Gastrocnemius medialis (tissue), 4 donors: ENCODE measurements around the gene SIAH3. TPM values are rescaled to one million over a fixed set of nuclear protein-coding genes. Genes with fewer than 3 reads are reported as not detected.

Source experiments
- ATAC-seq, 2 donors: fragments of 150-250 bp; one replicate each; pipeline ENCODE4 v1.9.1; 2016
- DNase-seq, 2 donors: peaks; one replicate each; pipeline ENCODE4 v3.0.0-alpha.2; 2019
- H3K27ac ChIP-seq, 4 donors: fragments of 200-600 bp; sonication (generic); 1 replicate in 1 of 4; 2 replicates in 3 of 4; pipeline ENCODE4 v1.5.1; 2016 to 2018; ENCODE audit warnings: mild to moderate bottlenecking in 2 of 4, moderate library complexity in 1 of 4
- H3K27me3 ChIP-seq, 3 donors: fragments of 200-600 bp; sonication (generic) in 2 of 3; 1 replicate in 1 of 3; 2 replicates in 2 of 3; pipeline versions ENCODE4 v1.5.1 to v1.6.0; 2016 to 2019; ENCODE audit warnings: mild to moderate bottlenecking in 1 of 3, moderate library complexity in 1 of 3
- H3K36me3 ChIP-seq, 2 donors: fragments of 200-600 bp; sonication (generic) in 1 of 2; one replicate each; pipeline ENCODE4 v1.5.1; 2017 to 2018
- H3K4me1 ChIP-seq, 2 donors: fragments of 200-600 bp; sonication (generic) in 1 of 2; one replicate each; pipeline ENCODE4 v1.5.1; 2016 to 2017; ENCODE audit warnings: mild to moderate bottlenecking in 2 of 2
- H3K4me3 ChIP-seq, 4 donors: fragments of 200-600 bp; sonication (generic) in 3 of 4; 1 replicate in 1 of 4; 2 replicates in 3 of 4; pipeline ENCODE4 v1.5.1; 2016 to 2019; ENCODE audit warnings: mild to moderate bottlenecking in 2 of 4
- H3K9me3 ChIP-seq, 3 donors: fragments of 200-600 bp; sonication (generic) in 2 of 3; 1 replicate in 1 of 3; 2 replicates in 2 of 3; pipeline ENCODE4 v1.5.1; 2016 to 2019
- CTCF ChIP-seq, 5 experiments: fragments of 450-650 bp in 3 of 5; fragments of 200-600 bp in 2 of 5; sonication (generic) in 2 of 5; IDR thresholded peaks in 4 of 5; conservative IDR thresholded peaks in 1 of 5; 1 replicate in 4 of 5; 2 replicates in 1 of 5; pipeline ENCODE4 v1.5.1; 2016 to 2019; ENCODE audit warnings: antibody characterized with exemption in 5 of 5, mild to moderate bottlenecking in 3 of 5, moderate library complexity in 3 of 5
- POLR2A ChIP-seq, 2 donors: fragments of 450-650 bp; IDR thresholded peaks; one replicate each; pipeline ENCODE4 v1.6.1; 2017; ENCODE audit warnings: antibody characterized with exemption in 2 of 2, mild to moderate bottlenecking in 2 of 2, moderate library complexity in 2 of 2
- in situ Hi-C, 4 donors: fragments of 200-750 bp; cut with MboI; loops; one replicate each; pipeline versions ENCODE4 v1.15.0 to v1.8.0; 2017; ENCODE audit warnings: low sequenced_read_pairs in 4 of 4
- intact Hi-C: fragments of 100-400 bp; cut with DNase I; formaldehyde crosslinking; loops from one replicate; pipeline ENCODE4 v1.15.1; 2023; ENCODE audit warnings: low total_unique reads
- total RNA-seq, 4 donors: library from RNA; depleted of rRNA; stranded (reverse); fragments of >200 nt; gene quantifications; one replicate each; pipeline versions ENCODE4 v1.1.0 to v1.2.3, GENCODE V29; 2016

SIAH3 gene
- total RNA-seq, 4 donors from 2014 or later, result not detected

GRCh38 chr13:45744979-45745378 lies 106.6 kb downstream of the SIAH3 start:
- TF ChIP-seq CTCF (IDR thresholded peaks at IDR 0.05 in 4 of 5, conservative IDR thresholded peaks at IDR 0.05 in 1 of 5), result no peak
- no peak for TF ChIP-seq POLR2A (IDR thresholded peaks at IDR 0.05)
- Histone ChIP-seq H3K4me3 (no peak overlapping the region), H3K36me3 (no peaks in the 10 kb centered on the region), H3K9me3 (no peaks in the 10 kb centered on the region), H3K27me3 (no peaks in the 10 kb centered on the region), H3K4me1 (no peaks in the 10 kb centered on the region), H3K27ac (no peak overlapping the region)
- no peak for DNase-seq
- in situ Hi-C loops, result no loop called here
- intact Hi-C loops, result no loop called here
- no peak for ATAC-seq

GRCh38 chr13:45742985-45743384 lies 108.6 kb downstream of the SIAH3 start:
- H3K4me3 ChIP-seq, result no peak overlapping the region
- TF ChIP-seq CTCF (IDR thresholded peaks at IDR 0.05 in 4 of 5, conservative IDR thresholded peaks at IDR 0.05 in 1 of 5), result no peak
- no peak for TF ChIP-seq POLR2A (IDR thresholded peaks at IDR 0.05)
- H3K9me3 ChIP-seq, result no peaks in the 10 kb centered on the region
- H3K36me3 ChIP-seq, result no peaks in the 10 kb centered on the region
- no peak for DNase-seq
- no peaks in the 10 kb centered on the region for H3K4me1 ChIP-seq
- in situ Hi-C loops, result no loop called here
- ATAC-seq, result no peak
- intact Hi-C loops, result no loop called here
- no peaks in the 10 kb centered on the region for H3K27me3 ChIP-seq
- no peak overlapping the region for H3K27ac ChIP-seq

- Histone ChIP-seq H3K4me1 (no peaks in the 10 kb centered on the region), H3K4me3 (no peak overlapping the region), H3K36me3 (no peaks in the 10 kb centered on the region), H3K9me3 (no peaks in the 10 kb centered on the region), H3K27ac (no peak overlapping the region), H3K27me3 (no peaks in the 10 kb centered on the region)
- intact Hi-C loops, result no loop called here
- DNase-seq (no peak), ATAC-seq (no peak)
- in situ Hi-C loops, result no loop called here
- TF ChIP-seq POLR2A (IDR thresholded peaks at IDR 0.05) (no peak), CTCF (IDR thresholded peaks at IDR 0.05 in 4 of 5, conservative IDR thresholded peaks at IDR 0.05 in 1 of 5) (no peak)
Observed at GRCh38 chr13:45737571-45738017, 114.0 kb downstream of the SIAH3 start.

- Histone ChIP-seq H3K36me3 (no peaks in the 10 kb centered on the region), H3K27ac (no peak overlapping the region), H3K9me3 (no peaks in the 10 kb centered on the region), H3K27me3 (no peaks in the 10 kb centered on the region), H3K4me3 (no peak overlapping the region), H3K4me1 (no peaks in the 10 kb centered on the region)
- ATAC-seq (no peak), DNase-seq (no peak)
- TF ChIP-seq CTCF (IDR thresholded peaks at IDR 0.05 in 4 of 5, conservative IDR thresholded peaks at IDR 0.05 in 1 of 5), result no peak
- TF ChIP-seq POLR2A (IDR thresholded peaks at IDR 0.05), result no peak
- intact Hi-C loops, result no loop called here
- in situ Hi-C loops, result no loop called here
Observed at GRCh38 chr13:45733361-45733760, 118.2 kb downstream of the SIAH3 start.

GRCh38 chr13:45732916-45733315 lies 118.6 kb downstream of the SIAH3 start:
- Histone ChIP-seq H3K36me3 (no peaks in the 10 kb centered on the region), H3K4me1 (no peaks in the 10 kb centered on the region), H3K27ac (no peak overlapping the region), H3K9me3 (no peaks in the 10 kb centered on the region), H3K4me3 (no peak overlapping the region), H3K27me3 (no peaks in the 10 kb centered on the region)
- ATAC-seq, result no peak
- TF ChIP-seq POLR2A (IDR thresholded peaks at IDR 0.05) (no peak), CTCF (IDR thresholded peaks at IDR 0.05 in 4 of 5, conservative IDR thresholded peaks at IDR 0.05 in 1 of 5) (no peak)
- DNase-seq, result no peak
- in situ Hi-C loops (no loop called here), intact Hi-C loops (no loop called here)
